ENCODE results near the gene NAGLU.

GRCh38 chr17:42508426-42509165, 27.4 kb upstream of the NAGLU start:
- TF ChIP-seq POLR2A (IDR thresholded peaks at IDR 0.05; ENCODE audit: low read length) (no peak), GATA1 (IDR thresholded peaks at IDR 0.05; ENCODE audit: low read depth, low read length) (no peak)
